ENCODE results near the gene PGM1.
A peak's percentile ranks its signal among the peaks of the same experiment; 100 is the strongest.

PGM1 gene

GRCh38 chr1:63635681-63636080, 42.5 kb downstream of the PGM1 start:
- DNase-seq = no peak

- no peak for DNase-seq
Observed at GRCh38 chr1:63636192-63637105, 43.2 kb downstream of the PGM1 start.

- no peak for DNase-seq
Observed at GRCh38 chr1:63638471-63638870, 45.3 kb downstream of the PGM1 start.

- no peak for DNase-seq
Observed at GRCh38 chr1:63638875-63639274, 45.7 kb downstream of the PGM1 start.

GRCh38 chr1:63640633-63641567, 47.7 kb downstream of the PGM1 start:
- DNase-seq = no peak

- no peak for DNase-seq
Observed at GRCh38 chr1:63641615-63642014, 48.4 kb downstream of the PGM1 start.

- no peak for DNase-seq
Observed at GRCh38 chr1:63642901-63643300, 49.7 kb downstream of the PGM1 start.

- DNase-seq = no peak
Observed at GRCh38 chr1:63643517-63643916, 50.3 kb downstream of the PGM1 start.

- no peak for DNase-seq
Observed at GRCh38 chr1:63643926-63644325, 50.7 kb downstream of the PGM1 start.

- DNase-seq = no peak
Observed at GRCh38 chr1:63645317-63645716, 52.1 kb downstream of the PGM1 start.

- no peak for DNase-seq
Observed at GRCh38 chr1:63648689-63649088, 55.5 kb downstream of the PGM1 start.

GRCh38 chr1:63651161-63651701, 58.0 kb downstream of the PGM1 start:
- peak in 1 of 2 donors; percentile 52 for DNase-seq

- no peak for DNase-seq
Observed at GRCh38 chr1:63653976-63654375, 60.8 kb downstream of the PGM1 start.

- DNase-seq = no peak
Observed at GRCh38 chr1:63659448-63659847, 66.2 kb downstream of the PGM1 start.

- DNase-seq = no peak
Observed at GRCh38 chr1:63662056-63662836, 69.0 kb downstream of the PGM1 start.

GRCh38 chr1:63662841-63663240, 69.6 kb downstream of the PGM1 start:
- no peak for DNase-seq

- DNase-seq = no peak
Observed at GRCh38 chr1:63663301-63663700, 70.1 kb downstream of the PGM1 start.

- no peak for DNase-seq
Observed at GRCh38 chr1:63663873-63664272, 70.7 kb downstream of the PGM1 start.

GRCh38 chr1:63664742-63665141, 71.5 kb downstream of the PGM1 start:
- DNase-seq = no peak

GRCh38 chr1:63665410-63665809, 72.2 kb downstream of the PGM1 start:
- no peak for DNase-seq

GRCh38 chr1:63665824-63666223, 72.6 kb downstream of the PGM1 start:
- DNase-seq = no peak

- DNase-seq = no peak
Observed at GRCh38 chr1:63668298-63668697, 75.1 kb downstream of the PGM1 start.
